Effector CD4-positive, alpha-beta T cell (primary cell): ENCODE measurements around the gene RAB31.

Experiments used
- DNase-seq: peaks from one replicate; pipeline ENCODE4 v3.0.0-alpha.2; 2020

RAB31 gene

DNA sequence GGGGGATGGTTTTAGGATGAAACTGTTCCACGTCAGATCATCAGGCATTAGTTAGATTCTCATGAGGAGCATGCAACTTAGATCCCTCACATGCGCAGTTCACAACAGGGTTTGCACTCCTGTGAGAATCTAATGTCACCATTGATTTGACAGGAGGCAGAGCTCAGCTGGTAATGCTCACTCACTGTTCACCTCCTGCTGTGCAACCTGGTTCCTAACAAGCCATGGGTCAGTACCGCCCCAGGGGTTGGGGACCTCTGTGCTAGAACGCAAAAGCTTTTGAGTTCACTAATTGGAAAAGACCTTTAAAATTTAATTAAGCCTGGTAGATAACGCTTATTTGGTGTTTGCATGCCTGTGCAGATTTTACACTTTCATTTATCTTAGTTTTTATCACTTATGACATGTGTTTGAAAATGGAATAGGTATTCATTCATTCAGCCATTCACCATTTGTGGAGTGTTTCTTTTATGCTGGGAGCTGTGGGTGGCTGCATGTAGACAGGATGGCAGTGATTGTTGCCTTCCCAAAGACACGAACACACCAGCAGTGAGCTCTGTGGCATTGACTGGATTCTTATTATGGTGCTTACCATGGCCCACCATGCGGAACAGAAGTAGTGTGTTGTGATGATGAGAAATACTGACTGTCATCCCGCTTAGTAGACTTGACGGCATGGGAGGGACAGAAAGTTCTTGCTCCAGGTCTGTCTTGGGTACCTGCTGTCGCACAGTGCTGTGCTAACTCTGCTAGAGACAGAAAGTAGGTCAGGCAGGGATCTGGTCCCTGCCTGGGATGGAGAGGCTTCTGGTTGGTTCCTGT, 6.4 kb downstream of the RAB31 start:
- no peak for DNase-seq

DNA sequence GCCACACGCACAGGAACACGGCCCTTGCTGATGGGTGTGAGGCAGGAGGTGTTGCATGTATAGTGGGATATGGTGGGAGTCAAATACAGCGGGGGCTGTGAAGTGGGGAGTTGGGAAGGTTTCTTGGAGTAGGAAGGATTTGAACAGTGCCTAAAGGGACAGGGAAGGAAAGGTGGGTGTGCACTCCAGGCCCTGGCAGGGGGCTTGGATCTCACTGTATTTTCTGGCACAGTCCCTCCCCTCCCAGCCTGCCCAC, 6.9 kb downstream of the RAB31 start:
- DNase-seq: no peak

DNA sequence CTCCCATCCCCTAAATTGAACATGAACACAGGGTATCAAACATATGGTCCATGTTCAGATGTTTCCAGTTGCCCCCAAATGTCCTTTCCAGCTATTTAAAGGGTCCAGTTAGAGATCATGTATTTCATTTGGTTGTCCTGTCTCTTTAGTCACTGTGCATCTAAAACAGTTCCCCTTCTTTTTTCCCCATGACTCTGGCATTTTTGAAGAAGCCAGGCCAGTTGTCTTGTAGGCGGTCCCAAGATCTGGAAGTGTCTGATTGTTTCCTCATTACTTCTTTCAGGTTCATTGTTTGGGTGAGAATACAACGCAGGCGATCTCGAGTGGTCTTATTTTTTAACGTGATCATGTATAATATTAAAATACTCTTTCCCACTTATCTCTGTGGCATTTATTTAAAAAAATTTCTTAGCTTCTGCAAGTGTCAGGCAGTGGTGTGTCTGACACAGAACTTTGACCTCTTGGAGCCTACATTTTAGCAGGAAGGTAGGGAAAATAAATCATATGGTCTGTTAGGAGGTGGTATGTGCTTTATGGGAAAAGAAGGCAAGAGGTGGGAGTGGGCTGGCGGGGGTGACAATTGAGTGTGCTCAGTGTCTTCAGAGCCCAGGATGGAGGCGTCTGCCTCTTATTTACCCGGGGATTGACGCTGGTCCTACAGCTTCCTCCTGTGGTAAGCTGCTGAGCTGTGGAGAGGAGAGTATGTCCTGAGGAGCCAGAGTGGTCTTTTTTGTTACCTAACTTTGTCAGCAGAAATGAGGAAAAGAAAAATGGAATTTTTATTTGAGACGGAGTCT, 8.1 kb downstream of the RAB31 start:
- no peak for DNase-seq

DNA sequence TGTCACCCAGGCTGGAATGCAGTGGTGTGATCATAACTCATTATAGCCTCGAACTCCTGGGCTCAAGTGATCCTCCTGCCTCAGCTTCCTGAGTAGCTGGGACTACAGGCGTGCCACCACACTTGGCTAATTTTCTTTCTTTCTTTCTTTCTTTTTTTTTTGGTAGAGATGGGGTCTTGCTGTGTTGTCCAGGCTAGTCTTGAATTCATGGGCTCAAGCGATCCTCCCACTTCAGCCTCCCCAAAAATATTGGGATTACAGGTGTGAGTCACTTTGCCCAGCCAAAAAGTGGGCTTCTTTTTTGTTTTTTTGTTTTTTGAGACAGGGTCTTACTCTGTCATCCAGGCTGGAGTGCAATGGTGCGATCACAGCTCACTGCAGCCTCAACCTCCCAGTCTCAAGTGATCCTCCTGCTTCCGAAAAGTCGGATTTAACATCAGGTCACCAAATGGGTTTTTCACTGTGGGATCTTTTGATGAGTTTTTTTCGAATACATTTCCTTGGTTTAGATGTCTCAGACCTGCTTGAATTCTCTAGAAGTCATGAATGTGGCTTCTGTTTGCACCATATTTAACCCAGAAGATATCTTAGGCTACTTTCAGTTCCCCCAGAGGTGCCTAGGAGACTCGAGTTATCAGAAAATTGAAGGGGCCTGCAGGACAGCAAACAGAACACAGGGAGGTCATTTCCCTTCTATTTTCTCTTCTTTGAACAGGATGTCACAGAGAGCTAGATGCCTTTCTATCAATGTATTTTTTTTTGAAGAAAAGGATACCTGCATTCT, 8.9 kb downstream of the RAB31 start:
- no peak for DNase-seq

DNA sequence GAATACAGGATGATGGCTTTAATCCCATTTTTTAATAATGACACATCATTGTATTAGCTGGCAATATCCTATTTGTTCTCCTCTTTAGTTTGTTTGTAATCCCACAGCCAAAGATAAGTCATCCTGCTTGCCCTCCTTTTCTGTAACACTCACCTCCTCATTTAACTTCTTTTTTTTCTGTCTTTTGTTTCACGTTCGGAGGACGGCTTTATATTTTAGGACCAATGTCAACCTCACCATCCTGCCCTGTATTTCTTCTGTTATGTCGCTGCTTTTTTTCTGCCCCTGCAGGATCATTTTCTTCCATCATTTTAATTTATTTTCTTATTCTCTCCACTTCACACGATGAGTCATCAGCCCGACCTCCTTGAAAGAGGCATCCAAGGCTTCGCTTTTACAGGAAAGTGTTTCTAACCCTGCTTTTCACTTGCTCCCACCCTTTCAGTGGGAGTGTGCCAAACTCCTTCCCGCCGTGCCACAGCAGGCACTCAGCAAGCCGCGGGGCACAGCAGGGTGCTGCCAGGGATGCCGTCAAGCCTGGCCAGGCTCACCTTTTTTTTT, 11.4 kb downstream of the RAB31 start:
- DNase-seq: no peak

DNA sequence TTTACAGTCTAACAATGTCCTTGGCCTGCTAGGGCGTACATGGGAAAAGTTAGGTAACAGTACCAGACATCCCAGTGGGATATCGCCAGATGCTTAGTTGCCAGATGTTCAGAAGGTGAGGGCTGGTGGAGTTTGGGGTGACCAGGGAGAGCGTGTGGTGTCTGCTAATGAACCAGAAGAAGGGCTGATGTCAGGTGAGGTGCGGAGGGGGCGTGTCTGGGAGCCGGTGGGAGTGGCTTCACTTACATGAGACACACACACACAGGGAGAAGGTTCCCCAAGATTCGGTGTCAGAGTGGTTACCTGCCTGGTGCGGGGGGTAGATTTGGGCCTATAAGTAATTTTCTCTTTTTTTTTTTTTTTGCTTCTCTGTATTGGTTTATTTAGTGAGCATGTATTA, 12.2 kb downstream of the RAB31 start:
- DNase-seq: no peak

DNA sequence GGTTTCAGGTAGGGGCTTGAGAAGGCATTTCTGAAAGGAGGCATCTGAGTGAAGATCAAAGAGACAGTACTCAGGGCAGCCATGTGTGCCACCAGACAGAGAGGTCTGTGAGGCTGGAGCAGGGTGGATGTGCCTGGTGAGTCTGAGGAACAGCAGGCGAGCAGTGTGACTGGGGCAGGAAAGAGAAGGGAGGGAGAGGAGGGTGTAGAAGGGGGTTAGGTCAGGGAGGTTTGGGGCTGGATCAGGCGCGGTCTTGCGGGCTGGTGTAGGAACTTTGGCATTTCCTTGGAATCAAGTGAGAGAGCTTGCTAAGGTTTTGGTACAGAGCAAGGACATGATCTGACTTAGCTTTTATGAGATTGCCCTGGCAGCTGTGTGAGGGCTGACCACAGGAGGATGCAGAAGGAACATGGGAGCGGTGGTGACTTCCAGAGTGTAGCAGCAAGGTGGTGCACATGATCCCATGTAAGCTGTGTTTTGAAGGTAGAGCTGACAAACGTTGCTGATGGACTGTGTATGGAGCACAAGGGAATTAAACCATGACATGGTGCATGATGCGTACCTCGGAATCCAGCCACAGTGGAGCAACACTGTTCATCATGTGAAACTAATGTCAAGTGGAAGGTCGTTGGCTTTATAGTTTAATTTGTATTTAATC, 13.9 kb downstream of the RAB31 start:
- DNase-seq: no peak

DNA sequence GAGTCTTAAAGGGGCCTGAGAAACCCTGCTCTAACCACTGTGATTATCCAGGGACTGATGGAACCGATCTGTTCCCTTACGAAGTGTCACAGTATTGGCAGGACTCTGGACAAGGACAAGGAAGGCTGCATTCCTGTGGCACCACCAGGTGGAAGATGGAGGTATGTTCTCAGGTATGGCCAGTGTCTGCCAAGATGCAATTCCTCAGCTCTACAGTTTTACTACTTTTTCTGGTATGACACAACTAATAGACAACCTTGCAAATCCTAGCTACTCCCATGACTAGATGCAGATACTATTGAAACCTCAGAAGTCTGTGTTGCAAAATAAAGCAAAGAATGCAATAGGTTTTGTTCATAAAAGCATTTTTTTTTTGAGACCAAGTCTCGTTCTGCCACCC, 14.6 kb downstream of the RAB31 start:
- no peak for DNase-seq

DNA sequence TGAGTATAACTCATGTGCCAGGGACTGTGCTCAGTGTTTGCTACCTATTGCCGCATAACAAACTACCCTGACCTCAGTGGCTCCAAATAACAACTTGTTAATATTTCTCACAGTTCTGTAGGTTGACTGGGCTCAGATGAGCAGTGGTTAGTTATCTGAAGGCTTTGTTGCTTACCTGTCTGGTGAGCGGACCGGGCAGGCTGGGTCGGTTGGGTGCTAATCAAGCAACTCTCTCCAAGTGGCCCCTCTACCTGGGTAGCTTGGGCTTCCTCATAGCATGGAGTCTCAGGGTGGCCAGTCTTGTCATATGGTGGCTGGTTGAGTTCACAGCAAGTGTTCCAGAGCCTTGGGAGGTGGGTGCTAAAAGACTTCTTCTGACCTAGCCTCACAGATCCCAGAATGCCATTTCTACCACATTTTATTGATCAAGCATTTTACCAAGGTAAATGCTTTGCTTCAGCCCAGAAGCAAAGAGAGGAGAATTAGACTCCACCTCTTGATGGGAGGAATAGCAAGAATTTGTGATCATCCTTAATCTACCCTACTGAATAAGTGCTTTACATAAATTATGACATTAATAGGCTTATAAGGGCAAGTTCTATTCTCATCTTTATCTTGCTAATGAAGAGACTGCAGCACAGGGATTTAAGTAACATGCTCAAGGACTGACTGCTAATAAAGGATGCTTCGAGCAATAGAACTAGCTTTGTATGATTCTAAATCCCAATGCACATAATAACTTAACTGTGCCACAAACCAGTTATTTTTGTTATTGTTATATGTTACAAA, 16.9 kb downstream of the RAB31 start:
- no peak for DNase-seq

DNA sequence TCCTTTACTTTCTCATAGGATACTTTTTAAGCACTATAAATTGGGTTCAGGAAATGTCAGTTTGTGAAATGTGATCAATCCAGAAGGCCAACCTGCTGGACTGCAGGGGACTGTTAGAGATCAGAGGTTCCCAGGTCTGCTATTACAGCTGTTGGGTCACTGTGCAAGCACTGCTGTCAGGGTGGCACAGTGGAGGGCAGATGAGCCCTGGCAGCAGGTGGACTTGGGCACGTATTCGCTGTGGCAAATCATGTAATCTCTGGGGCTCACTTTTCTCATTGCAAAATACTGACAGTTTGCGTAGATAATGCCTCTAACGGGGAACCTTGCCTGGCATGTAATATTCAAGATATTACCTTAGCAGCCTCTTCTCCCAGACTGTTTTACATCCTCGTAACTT, 18.1 kb downstream of the RAB31 start:
- DNase-seq: no peak

DNA sequence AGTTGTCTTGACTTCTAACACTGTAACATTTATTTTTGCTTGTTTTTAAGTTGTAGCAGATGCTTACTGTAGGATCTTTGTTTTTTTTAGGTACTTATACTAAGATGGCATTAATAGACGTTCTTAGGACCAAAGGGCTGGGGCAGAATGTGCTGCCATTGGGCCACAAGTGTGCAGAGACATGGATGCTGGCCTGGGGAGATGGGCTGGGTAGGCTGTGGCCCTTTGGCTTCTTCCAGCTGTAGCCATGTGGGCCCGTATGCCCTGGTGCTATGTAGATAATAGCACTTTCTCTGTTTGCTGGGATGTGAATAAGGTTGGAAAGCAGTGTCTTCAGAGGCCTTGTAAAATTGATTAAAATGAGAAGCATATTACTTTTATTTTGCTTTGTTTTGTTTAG, 18.8 kb downstream of the RAB31 start:
- DNase-seq: no peak

DNA sequence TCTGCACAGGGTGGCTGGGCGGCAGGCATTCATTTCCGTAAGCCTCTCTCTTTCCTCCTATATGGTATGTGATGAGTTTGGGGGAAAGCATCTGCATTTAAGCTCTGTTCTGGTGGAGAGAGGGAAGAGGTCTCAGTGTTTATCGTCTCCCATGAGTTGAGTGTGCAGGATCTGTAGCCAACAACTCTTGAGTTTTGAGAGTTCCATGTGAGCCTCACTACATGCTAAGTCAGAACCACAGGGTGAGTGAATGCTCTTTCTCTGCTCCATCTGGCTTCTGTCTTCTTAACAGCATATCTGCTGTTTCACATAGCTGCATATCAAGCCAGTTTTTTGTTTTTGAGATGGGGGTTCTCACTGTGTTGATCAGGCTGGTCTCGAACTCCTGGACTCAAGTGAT, 22.7 kb downstream of the RAB31 start:
- no peak for DNase-seq

DNA sequence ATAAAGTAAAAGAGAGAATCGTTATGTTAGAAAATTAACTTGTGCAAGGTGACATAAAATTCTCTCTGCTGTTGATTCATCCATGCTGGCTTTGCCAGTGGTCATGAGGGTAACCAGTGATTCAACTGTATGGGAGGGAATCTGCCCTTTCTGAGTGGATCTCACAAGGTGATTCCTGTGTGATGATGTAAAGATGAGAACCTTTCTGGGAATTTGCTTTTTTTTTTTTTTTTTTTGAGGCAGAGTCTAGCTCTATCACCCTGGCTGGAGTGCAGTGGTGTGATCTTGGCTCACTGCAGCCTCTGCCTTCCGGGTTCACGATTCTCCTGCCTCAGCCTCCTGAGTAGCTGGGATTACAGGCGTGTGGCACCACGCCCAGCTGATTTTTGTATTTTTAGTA, 23.3 kb downstream of the RAB31 start:
- DNase-seq: no peak

DNA sequence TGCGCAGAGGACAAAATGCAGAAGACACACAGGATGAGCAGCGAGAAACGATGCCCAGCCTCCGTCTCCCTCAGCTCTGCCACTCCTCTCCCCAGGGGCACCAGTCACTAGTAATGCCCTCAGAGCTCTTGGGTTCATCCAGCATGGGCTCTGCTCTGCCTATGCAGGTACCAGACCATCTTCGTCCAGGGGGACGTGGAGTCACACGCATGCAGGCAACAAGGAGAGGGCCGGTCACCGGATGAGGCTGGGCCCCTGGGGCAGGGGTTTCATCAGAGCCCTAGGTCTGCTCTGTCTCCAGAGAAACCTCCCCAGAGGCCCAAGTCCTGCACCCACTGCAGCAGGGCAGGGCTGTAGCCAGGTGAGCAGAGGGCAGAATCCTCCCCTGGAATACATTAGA, 23.9 kb downstream of the RAB31 start:
- DNase-seq: no peak

DNA sequence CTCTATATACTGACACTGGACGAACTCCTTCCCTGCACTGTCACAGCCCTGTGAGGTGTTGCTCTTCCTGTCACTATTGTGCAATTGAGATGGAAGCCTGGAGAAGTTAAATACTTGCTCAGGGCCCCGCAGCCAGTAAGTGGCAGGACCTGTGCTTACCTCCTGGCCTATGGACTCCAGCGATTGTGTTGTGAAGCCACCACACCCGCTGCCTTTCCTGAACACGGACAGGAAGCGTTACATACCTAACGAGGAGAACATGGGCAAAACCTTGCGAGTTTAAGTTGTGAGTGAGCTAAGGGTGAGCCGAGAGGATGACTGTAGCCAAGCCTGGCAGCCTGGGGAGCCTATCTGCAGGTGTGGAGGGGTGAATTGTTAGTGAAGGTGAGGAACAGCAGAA, 26.1 kb downstream of the RAB31 start:
- no peak for DNase-seq

DNA sequence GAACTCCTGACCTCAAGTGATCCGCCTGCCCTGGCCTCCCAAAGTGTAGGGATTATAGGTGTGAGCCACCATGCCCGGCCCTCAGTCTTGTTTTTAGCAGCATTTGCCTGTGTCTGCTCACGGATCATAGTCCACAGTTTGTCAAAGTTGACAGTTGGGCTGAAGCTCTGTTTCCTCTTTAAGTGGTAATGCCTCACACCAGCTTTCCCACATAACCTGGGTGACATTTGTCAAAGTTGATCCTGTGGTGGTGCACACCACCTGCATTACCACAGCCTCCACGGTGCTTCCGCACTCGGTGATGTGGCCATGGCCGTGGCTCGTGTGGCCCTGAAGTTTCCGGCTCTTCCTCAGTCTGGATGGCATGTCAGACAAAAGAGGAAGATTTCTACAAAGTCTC, 27.1 kb downstream of the RAB31 start:
- no peak for DNase-seq

DNA sequence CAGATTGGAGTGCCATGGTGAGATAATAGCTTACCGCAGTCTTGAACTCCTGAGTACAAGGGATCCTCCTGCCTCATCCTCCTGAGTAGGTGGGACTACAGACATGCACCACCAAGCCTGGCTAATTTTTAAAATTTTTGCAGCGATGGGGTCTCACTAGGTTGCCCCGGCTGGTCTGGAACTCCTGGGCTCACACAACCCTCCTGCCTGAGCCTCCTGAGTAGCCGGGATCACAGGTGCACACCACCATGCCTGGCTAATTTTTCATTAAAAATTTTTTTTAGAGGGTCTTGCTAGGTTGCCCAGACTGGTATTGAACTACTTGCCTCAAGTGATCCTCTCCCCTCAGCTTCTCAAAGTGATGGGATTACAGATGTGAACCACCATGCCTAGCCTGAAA, 27.8 kb downstream of the RAB31 start:
- no peak for DNase-seq

DNA sequence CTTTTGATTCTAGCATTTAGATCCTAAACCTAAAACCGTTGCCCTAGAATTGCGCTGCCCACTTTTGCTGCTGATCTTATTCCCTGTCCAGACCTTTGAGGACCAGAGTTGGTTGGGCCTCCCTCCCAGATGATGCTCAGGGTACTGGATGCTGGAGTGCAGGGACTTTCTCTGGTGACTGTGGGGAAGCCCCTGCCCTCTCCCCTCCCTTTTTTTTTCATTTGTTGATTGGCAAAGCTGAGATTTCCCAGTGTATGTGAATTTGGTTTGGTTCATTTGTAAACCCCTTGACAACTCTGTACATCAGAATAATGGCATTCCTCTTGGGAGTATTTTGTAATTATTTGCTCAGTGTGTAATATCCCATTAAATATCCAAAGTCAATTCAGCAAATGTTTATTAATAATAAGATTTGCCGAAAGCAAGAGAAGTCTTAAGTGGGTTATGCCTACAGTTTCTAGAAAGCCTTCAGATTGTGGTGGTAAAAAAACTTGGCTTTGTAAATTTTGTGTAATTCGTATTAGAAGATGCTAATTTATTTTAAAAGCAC, 28.3 kb downstream of the RAB31 start:
- no peak for DNase-seq

DNA sequence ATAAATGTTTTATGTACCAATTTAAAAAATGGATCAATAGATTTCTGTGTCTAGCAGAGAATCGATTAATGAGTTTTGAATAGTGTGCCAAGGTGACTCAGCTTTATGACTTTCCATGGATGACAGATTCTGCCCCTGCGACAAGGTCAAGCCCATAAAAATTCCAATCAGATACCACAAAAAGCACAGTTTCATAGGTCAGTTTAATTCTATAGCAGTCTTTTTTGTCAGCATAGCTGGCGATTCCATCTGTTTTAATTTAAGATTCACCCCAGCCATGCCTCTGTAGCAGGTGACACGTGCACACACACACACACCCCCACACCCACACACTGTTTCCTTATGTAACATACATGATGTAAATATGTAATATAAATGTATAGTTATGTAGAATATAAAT, 28.9 kb downstream of the RAB31 start:
- DNase-seq: no peak

DNA sequence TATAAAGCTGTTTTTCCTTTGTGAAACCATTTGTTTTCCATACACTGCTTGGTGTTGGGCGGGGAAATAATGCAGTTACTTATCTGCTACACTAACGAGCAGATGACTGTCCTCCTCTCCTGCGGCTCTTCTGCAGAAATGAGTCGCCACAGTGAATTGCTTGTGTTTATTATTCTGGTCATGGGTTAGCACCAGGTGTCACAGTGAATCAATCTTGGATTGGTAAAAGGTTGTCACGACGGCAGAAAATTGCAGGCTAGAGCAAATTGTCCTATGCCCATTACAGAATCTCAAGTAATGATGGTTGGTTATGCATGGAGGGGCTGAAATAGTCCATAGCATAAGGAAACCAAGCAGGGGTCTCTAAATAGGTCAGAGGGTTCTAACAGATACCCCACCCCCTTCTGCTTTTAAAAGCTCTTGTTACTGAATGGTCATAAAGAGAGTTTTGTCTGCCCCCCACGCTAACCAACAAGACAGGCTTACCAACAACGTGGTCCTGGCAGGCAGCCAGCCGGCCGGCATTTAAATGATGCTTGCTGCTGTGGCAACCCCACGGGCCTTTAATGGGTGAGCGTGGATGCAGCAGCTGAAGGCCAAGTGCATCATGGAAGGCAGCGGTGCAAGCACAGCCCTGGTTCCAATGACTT, 29.5 kb downstream of the RAB31 start:
- no peak for DNase-seq

DNA sequence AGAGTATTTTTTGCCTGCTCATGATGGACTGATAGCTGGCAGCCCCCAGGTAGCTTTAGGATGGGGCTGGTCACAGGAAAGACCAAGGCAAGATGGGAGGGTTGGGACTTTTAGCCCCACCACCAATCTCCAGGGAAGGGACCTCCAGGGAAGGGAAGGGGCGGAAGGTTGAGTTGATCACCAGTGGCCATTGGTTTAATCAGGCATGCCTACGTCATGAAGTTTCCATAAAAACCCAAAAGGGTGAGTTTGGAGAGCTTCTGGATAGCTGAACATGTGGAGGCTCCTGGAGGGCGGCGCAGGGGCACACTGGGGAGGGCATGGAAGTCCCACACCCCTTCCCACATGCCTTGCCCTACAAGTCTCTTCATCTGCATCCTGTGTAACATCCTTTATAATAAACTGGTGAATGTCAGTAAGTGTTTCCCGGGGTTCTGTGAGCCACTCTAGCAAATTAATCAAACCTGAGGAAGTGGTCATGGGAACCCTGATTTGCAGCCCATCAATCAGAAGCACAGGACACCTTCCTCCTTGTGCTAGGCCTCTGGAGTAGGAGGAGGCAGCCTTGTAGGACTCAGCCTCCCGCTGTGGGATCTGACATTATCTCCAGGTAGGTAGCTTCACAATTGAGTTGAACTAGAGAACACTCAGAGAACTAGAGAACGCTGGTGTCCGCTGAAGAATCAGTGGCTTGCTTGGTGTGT, 30.3 kb downstream of the RAB31 start:
- no peak for DNase-seq
